Measurements from ENCODE around the gene HDAC3. TPM values are rescaled to one million over a fixed set of nuclear protein-coding genes. Genes with fewer than 3 reads are reported as not detected.

The HDAC3 gene
- total RNA-seq, 2 donors from 2014 or later: 21.0 to 22.2 TPM

- no peak for DNase-seq (ENCODE audit: low spot score)
- Histone ChIP-seq H3K4me3 (no peak overlapping the region), H3K36me3 (peaks cover 18% of the 10 kb centered on the region), H3K4me1 (peaks cover 0 to 35% of the 10 kb centered on the region in 2 donors), H3K27me3 (no peaks in the 10 kb centered on the region), H3K9me3 (no peaks in the 10 kb centered on the region), H3K27ac (no peak overlapping the region)
- no peak for TF ChIP-seq CTCF (IDR thresholded peaks at IDR 0.05)
Measured at GRCh38 chr5:141633871-141634561, 2.6 kb downstream of the HDAC3 start.

- Histone ChIP-seq H3K36me3 (peaks cover 32% of the 10 kb centered on the region), H3K4me1 (peaks cover 0 to 27% of the 10 kb centered on the region in 2 donors), H3K27me3 (no peaks in the 10 kb centered on the region), H3K9me3 (no peaks in the 10 kb centered on the region), H3K27ac (no peak overlapping the region), H3K4me3 (no peak overlapping the region)
- no peak for DNase-seq (ENCODE audit: low spot score)
- TF ChIP-seq CTCF (IDR thresholded peaks at IDR 0.05): no peak
Measured at GRCh38 chr5:141632650-141633049, 4.0 kb downstream of the HDAC3 start.

GRCh38 chr5:141630570-141631140, 6.0 kb downstream of the HDAC3 start:
- Histone ChIP-seq H3K9me3 (no peaks in the 10 kb centered on the region), H3K4me3 (no peak overlapping the region), H3K27me3 (no peaks in the 10 kb centered on the region), H3K27ac (no peak overlapping the region), H3K36me3 (peaks cover 51% of the 10 kb centered on the region), H3K4me1 (peaks cover 0 to 15% of the 10 kb centered on the region in 2 donors)
- no peak for TF ChIP-seq CTCF (IDR thresholded peaks at IDR 0.05)
- no peak for DNase-seq (ENCODE audit: low spot score)

- Histone ChIP-seq H3K4me3 (no peak overlapping the region), H3K27ac (no peak overlapping the region), H3K4me1 (no peaks in the 10 kb centered on the region), H3K27me3 (no peaks in the 10 kb centered on the region), H3K9me3 (no peaks in the 10 kb centered on the region), H3K36me3 (peaks cover 68% of the 10 kb centered on the region)
- no peak for DNase-seq (ENCODE audit: low spot score)
- TF ChIP-seq CTCF (IDR thresholded peaks at IDR 0.05): no peak
Measured at GRCh38 chr5:141628175-141628788, 8.4 kb downstream of the HDAC3 start.

- peaks cover 76% of the 10 kb centered on the region for H3K36me3 ChIP-seq
- TF ChIP-seq CTCF (IDR thresholded peaks at IDR 0.05): no peak
- no peak overlapping the region for H3K27ac ChIP-seq
- no peaks in the 10 kb centered on the region for H3K9me3 ChIP-seq
- no peaks in the 10 kb centered on the region for H3K27me3 ChIP-seq
- no peak for DNase-seq (ENCODE audit: low spot score)
- H3K4me1 ChIP-seq: peaks cover 0 to 6% of the 10 kb centered on the region in 2 donors
- H3K4me3 ChIP-seq: no peak overlapping the region
Measured at GRCh38 chr5:141623611-141624010, 13.0 kb downstream of the HDAC3 start.

Data from right atrium auricular region (tissue), 2 donors.